ENCODE results near the gene PIP5KL1.

Gene PIP5KL1

GRCh38 chr9:127934248-127934647, 3.7 kb upstream of the PIP5KL1 start:
- DNase-seq (ENCODE audit: low read depth) = no peak
- H3K4me3 ChIP-seq (ENCODE audit: low read depth, low read length) = no peak overlapping the region
- TF ChIP-seq MYC (IDR thresholded peaks at IDR 0.05; ENCODE audit: low read depth, low read length) (no peak), CTCF (IDR thresholded peaks at IDR 0.05; ENCODE audit: low read depth, low read length) (no peak), POLR2A (IDR thresholded peaks at IDR 0.05; ENCODE audit: extremely low read depth, insufficient read length) (no peak)
- TF ChIP-seq, protein P1, sequence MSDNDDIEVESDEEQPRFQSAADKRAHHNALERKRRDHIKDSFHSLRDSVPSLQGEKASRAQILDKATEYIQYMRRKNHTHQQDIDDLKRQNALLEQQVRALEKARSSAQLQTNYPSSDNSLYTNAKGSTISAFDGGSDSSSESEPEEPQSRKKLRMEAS (IDR thresholded peaks at IDR 0.05; ENCODE audit: low read depth, low read length) = no peak

DNA sequence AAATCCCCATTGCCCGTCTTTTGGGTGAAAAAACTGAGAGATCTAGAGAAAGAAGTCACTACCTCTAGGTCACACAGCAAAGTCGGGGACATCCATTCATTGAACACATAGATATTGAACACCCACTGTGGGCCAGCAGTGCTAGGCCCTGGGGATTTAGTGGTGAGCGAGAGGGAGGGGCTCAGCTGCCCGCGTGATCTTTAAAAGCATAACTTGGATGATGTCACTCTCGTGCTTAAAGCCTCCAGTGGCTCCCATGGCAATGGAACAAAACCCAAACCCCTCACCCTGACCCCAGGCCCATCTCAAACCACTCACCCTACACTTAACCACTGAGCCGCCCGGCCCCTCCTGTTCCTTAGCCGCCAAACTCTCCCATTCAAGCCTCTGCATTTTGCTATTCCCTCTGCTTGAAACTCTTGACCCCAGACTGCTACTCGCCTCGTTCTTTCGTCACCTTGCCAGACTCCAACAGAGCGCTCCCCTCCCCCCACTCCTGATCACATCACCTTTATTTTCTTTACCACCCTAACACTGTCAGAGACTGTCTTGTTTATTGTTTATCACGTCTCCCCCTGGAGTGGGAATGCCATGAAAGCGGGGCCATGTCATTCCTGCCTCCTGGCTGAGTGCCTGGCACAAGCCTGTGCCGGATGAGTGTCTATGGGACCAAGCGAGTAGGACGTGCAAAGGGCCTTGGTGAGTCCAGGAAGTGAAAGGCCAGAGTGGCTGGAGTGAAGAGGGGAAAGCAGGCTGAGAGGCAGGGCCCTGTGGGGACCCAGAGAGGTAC, 710 bp upstream of the PIP5KL1 start:
- peak; percentile 50 for DNase-seq (ENCODE audit: low read depth)
- TF ChIP-seq POLR2A (IDR thresholded peaks at IDR 0.05; ENCODE audit: extremely low read depth, insufficient read length) = no peak
- TF ChIP-seq, protein P1 (IDR thresholded peaks at IDR 0.05; ENCODE audit: low read depth, low read length) = no peak
- no peak overlapping the region for H3K4me3 ChIP-seq (ENCODE audit: low read depth, low read length)

DNA sequence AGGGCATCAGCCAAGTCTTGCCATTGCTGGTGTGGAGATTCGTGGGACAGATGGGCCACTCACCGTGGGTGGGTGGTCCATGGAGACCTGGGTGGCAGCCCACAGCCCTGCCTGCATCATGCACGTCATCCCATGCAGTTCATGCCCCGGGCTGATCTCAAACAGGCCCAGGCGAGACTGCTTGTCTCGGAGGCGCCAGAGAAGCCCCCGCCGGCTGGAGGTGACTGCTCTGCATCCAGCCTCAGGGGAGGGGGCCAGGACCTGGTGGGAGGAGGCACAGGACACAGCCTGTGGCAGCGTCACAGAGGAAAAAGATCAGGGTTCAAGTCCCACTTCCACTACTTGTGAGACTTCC, 975 bp downstream of the PIP5KL1 start:
- TF ChIP-seq CTCF (IDR thresholded peaks at IDR 0.05; ENCODE audit: low read depth, low read length) (no peak), POLR2A (IDR thresholded peaks at IDR 0.05; ENCODE audit: extremely low read depth, insufficient read length) (no peak), MYC (IDR thresholded peaks at IDR 0.05; ENCODE audit: low read depth, low read length) (no peak)
- TF ChIP-seq, protein P1 (IDR thresholded peaks at IDR 0.05; ENCODE audit: low read depth, low read length) = no peak
- no peak overlapping the region for H3K4me3 ChIP-seq (ENCODE audit: low read depth, low read length)
- no peak for DNase-seq (ENCODE audit: low read depth)

GRCh38 chr9:127928676-127929624, 1.6 kb downstream of the PIP5KL1 start:
- DNase-seq (ENCODE audit: low read depth) = no peak
- no peak overlapping the region for H3K4me3 ChIP-seq (ENCODE audit: low read depth, low read length)
- TF ChIP-seq POLR2A (IDR thresholded peaks at IDR 0.05; ENCODE audit: extremely low read depth, insufficient read length) (no peak), CTCF (IDR thresholded peaks at IDR 0.05; ENCODE audit: low read depth, low read length) (no peak), MYC (IDR thresholded peaks at IDR 0.05; ENCODE audit: low read depth, low read length) (no peak)
- TF ChIP-seq, protein P1 (IDR thresholded peaks at IDR 0.05; ENCODE audit: low read depth, low read length) = no peak

- H3K4me3 ChIP-seq (ENCODE audit: low read depth, low read length) = no peak overlapping the region
Measured at GRCh38 chr9:127927988-127928675, 2.4 kb downstream of the PIP5KL1 start.

More at GRCh38 chr9:127927988-127928675, 2.4 kb downstream of the PIP5KL1 start:
- TF ChIP-seq MYC (IDR thresholded peaks at IDR 0.05; ENCODE audit: low read depth, low read length) (no peak), CTCF (IDR thresholded peaks at IDR 0.05; ENCODE audit: low read depth, low read length) (no peak), POLR2A (IDR thresholded peaks at IDR 0.05; ENCODE audit: extremely low read depth, insufficient read length) (no peak)
- TF ChIP-seq, protein P1 (IDR thresholded peaks at IDR 0.05; ENCODE audit: low read depth, low read length) = no peak
- DNase-seq (ENCODE audit: low read depth) = no peak

Measured in NB4 (cell line).